ENCODE data around the gene MAGI3.
"Not testable (repeated sequence)": the region's sequence is repeated elsewhere in the genome, so short reads cannot be mapped to it uniquely, and the experiment has no call there.

The MAGI3 gene

GRCh38 chr1:113536182-113536780 lies 146.0 kb downstream of the MAGI3 start:
- no peak overlapping the region for H3K27ac Mint-ChIP-seq
- H3K27me3 Mint-ChIP-seq = no peaks in the 10 kb centered on the region
- H3K4me1 Mint-ChIP-seq = peaks cover 5% of the 10 kb centered on the region
- H3K4me3 Mint-ChIP-seq = no peak overlapping the region
- peaks cover 2% of the 10 kb centered on the region for H3K9me3 Mint-ChIP-seq
- DNase-seq = no peak
- CTCF ChIA-PET = interaction anchor here (0.6 to 1.1 kb wide), 3 partner anchors 17 to 206 kb away, joined by 3 read pairs; no protein-coding TSS in a partner anchor
- peaks cover 1% of the 10 kb centered on the region for H3K36me3 Mint-ChIP-seq

- Mint-ChIP-seq H3K4me1 (peaks cover 5% of the 10 kb centered on the region), H3K4me3 (no peak overlapping the region), H3K27ac (no peak overlapping the region), H3K27me3 (no peaks in the 10 kb centered on the region), H3K9me3 (peaks cover 2% of the 10 kb centered on the region), H3K36me3 (peaks cover 1% of the 10 kb centered on the region)
- DNase-seq = no peak
- CTCF ChIA-PET = no interaction called here
These were observed 147.9 kb downstream of the MAGI3 start for GRCh38 chr1:113538225-113538624.

- H3K27me3 Mint-ChIP-seq = no peaks in the 10 kb centered on the region
- no peak for DNase-seq
- H3K27ac Mint-ChIP-seq = no peak overlapping the region
- peaks cover 1% of the 10 kb centered on the region for H3K36me3 Mint-ChIP-seq
- H3K4me1 Mint-ChIP-seq = peaks cover 5% of the 10 kb centered on the region
- peaks cover 2% of the 10 kb centered on the region for H3K9me3 Mint-ChIP-seq
- H3K4me3 Mint-ChIP-seq = no peak overlapping the region
- CTCF ChIA-PET = no interaction called here
These were observed 150.0 kb downstream of the MAGI3 start for GRCh38 chr1:113540335-113540734.

GRCh38 chr1:113541106-113541505 lies 150.8 kb downstream of the MAGI3 start:
- CTCF ChIA-PET = no interaction called here
- H3K4me3 Mint-ChIP-seq = no peak overlapping the region
- no peak overlapping the region for H3K27ac Mint-ChIP-seq
- H3K4me1 Mint-ChIP-seq = peaks cover 5% of the 10 kb centered on the region
- no peak for DNase-seq
- H3K27me3 Mint-ChIP-seq = no peaks in the 10 kb centered on the region
- peaks cover 1% of the 10 kb centered on the region for H3K36me3 Mint-ChIP-seq
- peaks cover 2% of the 10 kb centered on the region for H3K9me3 Mint-ChIP-seq

- H3K9me3 Mint-ChIP-seq = peaks cover 2% of the 10 kb centered on the region
- H3K27me3 Mint-ChIP-seq = no peaks in the 10 kb centered on the region
- no peak for DNase-seq
- H3K36me3 Mint-ChIP-seq = no peaks in the 10 kb centered on the region
- no peak overlapping the region for H3K4me3 Mint-ChIP-seq
- peaks cover 5% of the 10 kb centered on the region for H3K4me1 Mint-ChIP-seq
- CTCF ChIA-PET = no interaction called here
- H3K27ac Mint-ChIP-seq = no peak overlapping the region
These were observed 151.9 kb downstream of the MAGI3 start for GRCh38 chr1:113542221-113542701.

GRCh38 chr1:113543110-113543509 lies 152.8 kb downstream of the MAGI3 start:
- H3K4me3 Mint-ChIP-seq = no peak overlapping the region
- H3K4me1 Mint-ChIP-seq = peaks cover 5% of the 10 kb centered on the region
- DNase-seq = no peak
- H3K9me3 Mint-ChIP-seq = peaks cover 2% of the 10 kb centered on the region
- H3K36me3 Mint-ChIP-seq = no peaks in the 10 kb centered on the region
- H3K27ac Mint-ChIP-seq = no peak overlapping the region
- CTCF ChIA-PET = no interaction called here
- no peaks in the 10 kb centered on the region for H3K27me3 Mint-ChIP-seq

- peaks cover 3% of the 10 kb centered on the region for H3K4me1 Mint-ChIP-seq
- H3K27ac Mint-ChIP-seq = no peak overlapping the region
- no peaks in the 10 kb centered on the region for H3K9me3 Mint-ChIP-seq
- CTCF ChIA-PET = no interaction called here
- DNase-seq = no peak
- H3K27me3 Mint-ChIP-seq = no peaks in the 10 kb centered on the region
- no peaks in the 10 kb centered on the region for H3K36me3 Mint-ChIP-seq
- H3K4me3 Mint-ChIP-seq = no peak overlapping the region
These were observed 154.9 kb downstream of the MAGI3 start for GRCh38 chr1:113545210-113545609.

- CTCF ChIA-PET = no interaction called here
- no peak overlapping the region for H3K4me3 Mint-ChIP-seq
- H3K4me1 Mint-ChIP-seq = no peaks in the 10 kb centered on the region
- H3K27me3 Mint-ChIP-seq = no peaks in the 10 kb centered on the region
- DNase-seq = no peak
- no peaks in the 10 kb centered on the region for H3K36me3 Mint-ChIP-seq
- no peak overlapping the region for H3K27ac Mint-ChIP-seq
- H3K9me3 Mint-ChIP-seq = no peaks in the 10 kb centered on the region
These were observed 155.3 kb downstream of the MAGI3 start for GRCh38 chr1:113545626-113546025.

GRCh38 chr1:113551728-113552127 lies 161.4 kb downstream of the MAGI3 start:
- Mint-ChIP-seq H3K4me3 (no peak overlapping the region), H3K9me3 (no peaks in the 10 kb centered on the region), H3K36me3 (peaks cover 3% of the 10 kb centered on the region), H3K4me1 (no peaks in the 10 kb centered on the region), H3K27me3 (no peaks in the 10 kb centered on the region), H3K27ac (no peak overlapping the region)
- DNase-seq = no peak
- CTCF ChIA-PET = no interaction called here

- Mint-ChIP-seq H3K9me3 (no peaks in the 10 kb centered on the region), H3K4me3 (no peak overlapping the region), H3K27ac (no peak overlapping the region), H3K27me3 (no peaks in the 10 kb centered on the region), H3K36me3 (peaks cover 3% of the 10 kb centered on the region), H3K4me1 (no peaks in the 10 kb centered on the region)
- CTCF ChIA-PET = no interaction called here
- no peak for DNase-seq
These were observed 161.9 kb downstream of the MAGI3 start for GRCh38 chr1:113552244-113552643.

GRCh38 chr1:113557187-113557586 lies 166.9 kb downstream of the MAGI3 start:
- H3K4me1 Mint-ChIP-seq = no peaks in the 10 kb centered on the region
- H3K9me3 Mint-ChIP-seq = peaks cover 22% of the 10 kb centered on the region
- no peak overlapping the region for H3K27ac Mint-ChIP-seq
- no peaks in the 10 kb centered on the region for H3K27me3 Mint-ChIP-seq
- CTCF ChIA-PET = no interaction called here
- no peak for DNase-seq
- H3K36me3 Mint-ChIP-seq = peaks cover 3% of the 10 kb centered on the region
- no peak overlapping the region for H3K4me3 Mint-ChIP-seq

GRCh38 chr1:113565621-113566020 lies 175.3 kb downstream of the MAGI3 start:
- DNase-seq = no peak
- Mint-ChIP-seq H3K4me1 (peaks cover 2% of the 10 kb centered on the region), H3K27me3 (no peaks in the 10 kb centered on the region), H3K36me3 (peaks cover 6% of the 10 kb centered on the region), H3K27ac (no peak overlapping the region), H3K4me3 (no peak overlapping the region), H3K9me3 (peaks cover 30% of the 10 kb centered on the region)
- CTCF ChIA-PET = no interaction called here

- no peak for DNase-seq
- Mint-ChIP-seq H3K27ac (no peak overlapping the region), H3K36me3 (peaks cover 6% of the 10 kb centered on the region), H3K9me3 (peaks cover 30% of the 10 kb centered on the region), H3K4me3 (no peak overlapping the region), H3K4me1 (peaks cover 2% of the 10 kb centered on the region), H3K27me3 (no peaks in the 10 kb centered on the region)
- CTCF ChIA-PET = no interaction called here
These were observed 177.1 kb downstream of the MAGI3 start for GRCh38 chr1:113567427-113567826.

- H3K4me1 Mint-ChIP-seq, H3K36me3 Mint-ChIP-seq, DNase-seq, CTCF ChIA-PET, H3K27me3 Mint-ChIP-seq, H3K4me3 Mint-ChIP-seq, H3K27ac Mint-ChIP-seq: not testable (repeated sequence)
- peaks cover 12% of the 10 kb centered on the region for H3K9me3 Mint-ChIP-seq
These were observed 185.5 kb downstream of the MAGI3 start for GRCh38 chr1:113575744-113576260.

GRCh38 chr1:113576271-113576670 lies 186.0 kb downstream of the MAGI3 start:
- DNase-seq = no peak
- no peak overlapping the region for H3K4me3 Mint-ChIP-seq
- no peak overlapping the region for H3K27ac Mint-ChIP-seq
- H3K27me3 Mint-ChIP-seq = no peaks in the 10 kb centered on the region
- CTCF ChIA-PET = no interaction called here
- H3K9me3 Mint-ChIP-seq = peaks cover 12% of the 10 kb centered on the region
- H3K36me3 Mint-ChIP-seq = peaks cover 2% of the 10 kb centered on the region
- H3K4me1 Mint-ChIP-seq = no peaks in the 10 kb centered on the region
